ENCODE measurements around the gene APLNR.
"Not testable (repeated sequence)": the region's sequence is repeated elsewhere in the genome, so short reads cannot be mapped to it uniquely, and the experiment has no call there.

Gene APLNR

DNA sequence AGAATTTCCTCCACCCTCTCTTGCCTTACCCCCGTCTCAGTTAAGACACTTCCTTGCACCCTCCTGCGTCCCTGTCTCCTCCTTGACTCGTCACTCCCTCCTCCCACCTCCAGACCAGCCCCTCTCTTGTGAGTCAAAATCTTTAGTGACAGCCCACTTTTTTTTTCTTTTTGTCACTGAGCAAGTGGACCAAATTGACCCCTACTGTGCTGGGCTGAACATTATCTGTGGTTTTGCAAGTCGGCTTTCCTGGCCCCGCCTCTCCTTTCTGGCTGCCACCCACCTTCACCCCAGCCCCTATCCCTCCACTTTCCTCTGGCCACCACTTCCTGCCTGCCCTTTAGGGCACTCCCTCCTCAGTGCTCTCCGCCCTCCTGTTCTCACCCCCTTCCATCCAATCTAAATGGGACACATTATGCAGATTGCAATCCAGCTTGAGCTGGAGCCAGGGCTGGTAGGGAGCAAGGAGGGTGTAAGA, at the start of gene APLNR:
Gene APLNR (minus strand): TSS at position 47 of the 478 bp plus-strand sequence. CDS start 246 bp downstream, outside the sequence.
- DNase-seq, result peak; percentile 85

GRCh38 chr11:57283231-57283990, 46.4 kb upstream of the APLNR start:
- DNase-seq, result no peak

- DNase-seq, result not testable (repeated sequence)
Observed at GRCh38 chr11:57281546-57281945, 44.5 kb upstream of the APLNR start.

DNA sequence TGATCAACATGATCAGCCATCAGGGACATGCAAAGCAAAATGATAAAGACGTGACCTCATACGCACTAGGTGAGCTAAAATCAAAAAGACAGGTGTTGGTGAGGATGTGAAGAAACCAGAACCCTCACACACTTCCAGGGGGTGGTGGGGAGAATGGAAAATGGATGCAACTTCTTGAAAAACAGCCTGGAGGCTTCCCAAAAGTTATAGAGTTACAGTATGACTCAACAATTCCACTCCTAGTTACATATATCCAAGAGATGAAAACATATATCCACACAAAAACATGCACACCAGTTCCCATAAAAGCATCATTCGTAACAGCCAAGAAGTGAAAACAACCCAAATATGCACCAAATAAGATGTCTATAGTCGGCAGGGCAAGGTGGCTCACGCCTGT, 42.1 kb upstream of the APLNR start:
- DNase-seq, result no peak

- no peak for DNase-seq
Observed at GRCh38 chr11:57278721-57279095, 41.7 kb upstream of the APLNR start.

- DNase-seq, result peak; percentile 68
Observed at GRCh38 chr11:57277845-57278720, 41.0 kb upstream of the APLNR start.

DNA sequence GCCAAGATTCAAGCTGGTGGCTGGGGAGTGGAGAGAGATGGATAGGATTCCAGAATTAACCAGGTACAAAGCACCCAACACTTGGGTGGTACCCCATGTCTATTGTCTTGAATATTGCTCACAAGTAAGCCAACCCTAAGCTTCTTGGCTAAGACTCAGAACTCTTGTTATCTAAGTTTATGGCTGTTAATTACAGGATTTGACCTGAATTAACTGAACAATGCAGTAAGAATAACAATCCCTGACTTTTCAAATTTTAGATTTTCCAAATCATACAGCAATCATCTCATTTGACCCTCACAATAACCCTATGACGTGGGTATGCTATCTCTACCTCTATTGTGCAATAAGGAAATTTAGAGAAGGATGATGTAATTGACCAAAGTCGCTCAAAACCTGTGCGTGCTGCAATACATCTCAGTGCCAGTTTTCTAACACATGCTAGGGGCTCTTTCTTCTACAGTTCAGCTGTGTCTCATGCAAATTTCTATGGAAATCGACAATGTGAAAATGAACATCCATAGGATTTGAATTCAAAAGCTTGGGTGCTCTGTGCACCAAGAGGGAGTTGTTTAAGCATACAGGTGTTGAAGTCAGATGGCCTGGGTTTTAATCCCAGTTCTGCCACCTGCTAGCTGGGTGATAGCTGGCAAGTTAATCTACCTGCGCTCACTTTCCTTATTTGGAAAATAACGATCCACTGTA, 40.1 kb upstream of the APLNR start:
- peak; percentile 42 for DNase-seq

GRCh38 chr11:57276169-57276970, 39.3 kb upstream of the APLNR start:
- no peak for DNase-seq

DNA sequence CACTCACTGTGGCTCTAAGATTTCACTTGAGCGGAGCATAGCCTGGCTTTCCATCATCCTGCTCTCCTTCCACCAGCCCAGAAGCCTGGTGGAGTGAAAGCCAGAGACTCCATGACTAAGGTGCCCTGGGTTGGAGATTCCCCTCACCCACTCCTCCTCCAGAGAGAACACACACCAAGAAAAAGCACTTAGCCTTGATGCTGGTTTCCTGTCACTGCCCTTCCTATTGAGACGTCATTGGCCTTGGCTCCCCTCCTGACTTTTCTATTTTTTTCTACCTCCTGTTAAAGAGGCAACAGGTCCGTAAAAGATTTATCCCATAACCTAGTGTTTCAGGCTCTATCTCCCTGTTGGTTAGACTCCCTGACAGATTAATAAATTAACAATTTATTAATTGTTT, 38.5 kb upstream of the APLNR start:
- DNase-seq, result no peak

DNA sequence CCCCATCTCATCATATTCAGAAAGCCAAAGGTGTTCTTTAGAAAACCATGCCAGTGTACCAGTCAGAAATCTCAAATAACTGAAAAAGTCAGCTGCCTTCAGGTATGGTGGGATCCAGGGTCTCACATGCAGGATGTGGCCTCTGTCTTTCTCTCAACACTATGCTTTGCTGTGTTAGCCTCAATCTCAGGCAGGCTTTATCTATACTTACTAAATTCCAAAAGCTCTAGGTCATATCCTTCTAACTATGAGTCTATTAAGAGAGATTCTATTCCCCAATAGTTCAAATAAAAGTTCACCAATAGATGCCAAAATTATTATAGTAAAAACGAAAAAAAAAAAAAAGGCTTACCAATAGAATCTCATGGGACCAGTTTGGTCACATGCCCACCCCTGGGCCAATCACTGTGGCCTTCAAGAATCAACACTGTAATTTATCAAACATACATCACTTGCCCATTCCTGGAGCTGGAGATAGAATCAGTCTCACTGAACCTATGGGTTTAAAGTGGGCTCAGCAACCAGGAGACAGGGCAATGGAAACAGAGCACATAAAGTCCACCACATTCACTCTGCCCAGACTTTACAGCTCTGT, 38.0 kb upstream of the APLNR start:
- no peak for DNase-seq

GRCh38 chr11:57273448-57274058, 36.5 kb upstream of the APLNR start:
- DNase-seq, result no peak

GRCh38 chr11:57269571-57270021, 32.5 kb upstream of the APLNR start:
- DNase-seq, result no peak

DNA sequence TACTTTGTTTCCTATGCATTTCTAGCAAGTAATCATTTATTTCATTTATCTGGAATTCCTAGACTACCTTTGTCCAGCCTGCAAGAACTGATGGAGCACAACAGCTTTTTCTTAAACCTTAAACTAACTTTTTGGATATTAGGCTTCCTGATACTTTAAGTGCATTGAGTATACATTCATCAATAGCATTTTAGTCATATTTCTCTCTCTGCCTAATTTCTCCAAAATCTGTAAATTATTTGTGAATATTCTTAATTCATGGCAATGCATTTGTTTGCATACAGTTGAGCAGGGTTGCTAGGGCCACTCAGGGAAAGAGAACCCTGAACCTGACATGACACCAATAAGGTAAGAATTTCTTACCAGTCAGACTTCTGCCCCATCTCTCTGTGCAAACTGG, 29.1 kb upstream of the APLNR start:
- DNase-seq, result no peak

GRCh38 chr11:57263351-57263750, 26.3 kb upstream of the APLNR start:
- DNase-seq, result no peak

DNA sequence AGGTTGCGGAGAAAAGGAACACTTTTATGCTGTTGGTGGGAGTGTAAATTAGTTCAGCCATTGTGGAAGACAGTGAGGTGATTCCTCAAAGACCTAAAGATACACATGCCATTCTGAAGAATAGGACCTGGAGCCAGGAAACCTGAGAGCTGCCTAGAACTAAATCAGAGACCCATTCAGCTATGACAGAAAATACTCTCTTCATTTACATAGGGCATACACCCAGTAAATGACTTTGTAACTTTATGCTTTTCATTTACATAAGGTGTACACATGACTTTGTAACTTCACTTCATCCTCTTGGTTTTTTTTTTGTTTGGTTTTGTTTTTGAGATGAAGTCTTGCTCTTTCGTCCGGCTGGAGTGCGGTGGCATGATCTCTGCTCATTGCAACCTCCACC, 25.1 kb upstream of the APLNR start:
- no peak for DNase-seq

DNA sequence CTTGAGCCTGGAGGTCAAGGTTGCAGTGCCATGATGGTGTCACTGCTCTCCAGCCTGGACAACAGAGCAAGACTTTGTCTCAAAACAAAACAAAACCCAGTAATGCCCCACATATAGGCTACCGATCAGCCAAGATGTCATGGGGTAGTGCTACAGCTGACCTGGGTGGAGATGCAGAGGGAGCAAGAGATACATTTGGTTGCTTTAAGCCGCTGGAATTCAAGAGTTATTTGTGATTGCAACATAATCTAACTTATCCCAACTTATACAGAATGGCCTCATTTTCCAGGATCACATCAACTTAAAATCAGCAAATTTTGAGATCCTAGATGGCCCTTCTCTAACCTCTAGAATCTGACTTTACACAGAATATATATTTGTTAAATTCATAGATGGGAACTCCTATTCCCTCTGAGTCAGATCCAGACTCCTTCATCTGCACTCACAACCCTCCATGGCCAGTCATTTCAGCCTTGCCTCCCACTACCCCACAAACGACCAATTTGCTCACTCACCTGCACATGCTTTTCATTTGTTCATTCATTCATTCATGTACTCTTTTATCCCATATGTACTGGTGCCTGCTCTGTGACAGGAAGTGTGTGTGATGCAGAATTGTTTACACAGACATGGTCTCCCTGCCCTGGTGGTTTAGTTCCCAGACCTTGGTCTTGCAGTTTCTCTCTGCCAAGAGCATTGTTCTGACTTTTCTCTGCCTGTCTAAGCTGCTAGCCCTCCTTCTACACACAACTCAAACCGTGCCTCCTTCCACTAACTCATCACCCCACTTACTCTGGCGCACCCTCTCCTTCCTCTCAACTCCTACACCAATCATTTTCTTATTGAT, 24.1 kb upstream of the APLNR start:
- no peak for DNase-seq

DNA sequence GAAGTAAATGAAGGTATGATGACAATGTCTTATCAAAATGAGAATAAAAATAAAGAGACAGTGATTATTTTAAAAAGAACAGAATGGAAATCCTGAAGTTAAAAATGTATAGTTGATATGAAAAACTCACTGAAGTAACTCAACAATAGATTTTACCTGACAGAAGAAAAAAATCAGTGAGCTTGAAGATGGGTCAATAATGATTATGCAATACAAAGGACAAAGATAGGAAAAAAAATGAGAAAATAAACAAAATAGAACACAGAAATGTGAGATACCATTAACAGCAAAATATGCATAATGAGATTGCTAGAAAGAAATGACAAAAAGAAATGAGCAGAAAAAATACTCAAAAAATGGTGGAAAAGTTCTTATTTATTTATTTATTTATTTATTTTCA, 19.1 kb upstream of the APLNR start:
- no peak for DNase-seq

GRCh38 chr11:57255618-57256017, 18.6 kb upstream of the APLNR start:
- DNase-seq, result no peak

- no peak for DNase-seq
Observed at GRCh38 chr11:57254631-57255030, 17.6 kb upstream of the APLNR start.

- peak; percentile 57 for DNase-seq
Observed at GRCh38 chr11:57251491-57252104, 14.5 kb upstream of the APLNR start.
